C4-2B (cell line): ENCODE measurements around the gene BICDL1.

Source experiments
- H3K27ac ChIP-seq: fragments of 450-650 bp; 2 replicates; pipeline ENCODE4 v1.5.1; 2017
- CTCF ChIP-seq: fragments of 450-650 bp; conservative IDR thresholded peaks from 2 replicates; pipeline ENCODE4 v1.5.1; 2017; ENCODE audit warnings: mild to moderate bottlenecking
- ZFX ChIP-seq: fragments of 450-650 bp; IDR thresholded peaks from 2 replicates; pipeline ENCODE4 v1.6.1; 2017

Gene BICDL1

GRCh38 chr12:120093592-120094355, 104.7 kb downstream of the BICDL1 start:
- no peak for TF ChIP-seq ZFX
- TF ChIP-seq CTCF, result no peak
- no peak overlapping the region for H3K27ac ChIP-seq

GRCh38 chr12:120094485-120094884, 105.4 kb downstream of the BICDL1 start:
- no peak overlapping the region for H3K27ac ChIP-seq
- TF ChIP-seq ZFX (no peak), CTCF (no peak)

- TF ChIP-seq ZFX, result no peak
- no peak for TF ChIP-seq CTCF
- H3K27ac ChIP-seq, result no peak overlapping the region
Observed at GRCh38 chr12:120095331-120095730, 106.3 kb downstream of the BICDL1 start.

- no peak for TF ChIP-seq CTCF
- no peak for TF ChIP-seq ZFX
- H3K27ac ChIP-seq, result no peak overlapping the region
Observed at GRCh38 chr12:120095736-120096135, 106.7 kb downstream of the BICDL1 start.

GRCh38 chr12:120096671-120097202, 107.7 kb downstream of the BICDL1 start:
- TF ChIP-seq CTCF (no peak), ZFX (no peak)
- no peak overlapping the region for H3K27ac ChIP-seq

- TF ChIP-seq ZFX, result no peak
- TF ChIP-seq CTCF, result no peak
Observed at GRCh38 chr12:120098756-120099470, 109.9 kb downstream of the BICDL1 start.

GRCh38 chr12:120099738-120100137, 110.7 kb downstream of the BICDL1 start:
- peak overlapping the region; percentile 85 for H3K27ac ChIP-seq
- TF ChIP-seq ZFX, result no peak
- TF ChIP-seq CTCF, result no peak

More at GRCh38 chr12:120098756-120099470, 109.9 kb downstream of the BICDL1 start:
- no peak overlapping the region for H3K27ac ChIP-seq
